GM21619 (cell line): Measurements from ENCODE around the gene RMND1.
"Not testable (repeated sequence)": the region's sequence is repeated elsewhere in the genome, so short reads cannot be mapped to it uniquely, and the experiment has no call there.

Experiments used
- ATAC-seq: cut with Tn5 transposase; IDR thresholded peaks from one replicate; pipeline ENCODE4 v1.9.1; 2021; ENCODE audit not compliant: unreplicated experiment

Gene RMND1

GRCh38 chr6:151451950-151452749, at the start of gene RMND1:
Gene RMND1, minus strand, starts transcription at chr6:151452126. Its CDS starts 6,315 bp downstream, at chr6:151445811.
- ATAC-seq, result peak; percentile 96

- ATAC-seq, result no peak
Observed at GRCh38 chr6:151499551-151499950, 47.6 kb upstream of the RMND1 start.

GRCh38 chr6:151498327-151498726, 46.4 kb upstream of the RMND1 start:
- peak; percentile 73 for ATAC-seq

GRCh38 chr6:151497905-151498304, 46.0 kb upstream of the RMND1 start:
- peak; percentile 18 for ATAC-seq

- ATAC-seq, result no peak
Observed at GRCh38 chr6:151495380-151495779, 43.5 kb upstream of the RMND1 start.

DNA sequence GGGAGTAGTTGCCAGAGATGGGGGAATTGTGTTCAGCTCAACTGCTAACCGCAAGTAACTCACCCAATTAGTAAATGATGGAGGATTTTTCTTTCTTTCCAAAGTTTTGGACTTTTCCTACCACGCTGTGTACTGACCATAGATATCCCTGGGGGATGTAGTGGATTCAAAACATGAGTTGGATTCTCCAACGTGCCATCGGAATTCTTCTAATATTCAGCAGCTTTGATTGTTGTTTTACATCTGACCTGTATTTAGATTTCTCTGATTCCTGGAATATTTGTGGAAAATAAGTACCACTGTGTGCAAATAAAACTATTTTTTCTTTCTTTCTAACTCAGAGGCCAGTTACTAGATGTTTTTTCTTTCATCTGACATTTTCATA, 43.0 kb upstream of the RMND1 start:
- ATAC-seq, result no peak

- ATAC-seq, result no peak
Observed at GRCh38 chr6:151494235-151494935, 42.5 kb upstream of the RMND1 start.

- no peak for ATAC-seq
Observed at GRCh38 chr6:151493804-151494234, 41.9 kb upstream of the RMND1 start, which contains the start of gene CCDC170. Gene CCDC170, plus strand, starts transcription at chr6:151494017. Its CDS starts 112 bp downstream, at chr6:151494129.

DNA sequence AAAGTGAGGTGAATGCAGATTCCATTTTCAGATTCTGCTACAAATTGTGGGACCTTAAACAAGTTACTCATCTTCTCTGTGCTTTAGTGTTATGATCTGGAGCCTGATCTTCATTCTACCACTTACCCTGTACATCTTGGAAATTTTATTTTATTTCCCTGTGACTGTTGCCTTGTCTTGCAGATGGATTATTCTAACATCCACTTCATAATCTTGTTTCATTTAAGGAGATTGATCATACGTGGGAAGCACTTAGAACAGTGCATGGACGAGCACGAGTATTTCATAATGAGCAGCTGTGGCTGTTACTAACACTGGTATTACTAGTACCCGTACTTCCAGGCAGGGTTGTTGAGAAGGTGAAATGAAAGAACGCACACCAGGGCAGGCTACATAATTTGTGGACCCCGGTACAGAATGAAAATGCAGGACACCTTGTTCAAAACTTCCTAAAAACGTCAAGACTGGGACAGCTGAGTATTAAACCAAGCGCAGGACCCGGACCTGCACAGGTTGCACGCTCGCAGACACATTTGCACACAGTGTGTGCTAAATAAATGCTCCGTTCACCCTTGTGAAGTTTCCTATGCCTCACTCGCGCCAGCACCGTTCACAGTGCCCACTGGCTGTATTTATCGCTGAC, 41.4 kb upstream of the RMND1 start:
- ATAC-seq, result no peak

DNA sequence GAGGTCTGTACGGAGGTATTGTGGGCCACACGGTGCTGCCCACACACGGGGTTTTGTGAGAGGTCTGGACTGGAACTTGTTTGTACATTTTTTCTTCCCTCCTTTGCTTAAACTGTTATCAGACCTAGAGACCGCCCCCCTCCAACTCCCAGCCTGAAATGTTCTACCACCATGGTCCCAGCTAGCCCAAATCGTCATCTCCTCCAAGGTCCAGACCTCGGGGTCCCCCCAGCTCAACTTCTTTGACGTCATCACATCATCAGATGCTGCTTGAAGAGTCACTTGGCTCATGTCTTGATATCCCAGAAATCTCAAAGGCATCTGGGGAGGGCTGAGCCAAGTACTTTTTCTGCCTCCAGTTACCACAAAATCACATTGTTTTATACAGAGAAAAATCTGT, 39.1 kb upstream of the RMND1 start:
- ATAC-seq, result no peak

DNA sequence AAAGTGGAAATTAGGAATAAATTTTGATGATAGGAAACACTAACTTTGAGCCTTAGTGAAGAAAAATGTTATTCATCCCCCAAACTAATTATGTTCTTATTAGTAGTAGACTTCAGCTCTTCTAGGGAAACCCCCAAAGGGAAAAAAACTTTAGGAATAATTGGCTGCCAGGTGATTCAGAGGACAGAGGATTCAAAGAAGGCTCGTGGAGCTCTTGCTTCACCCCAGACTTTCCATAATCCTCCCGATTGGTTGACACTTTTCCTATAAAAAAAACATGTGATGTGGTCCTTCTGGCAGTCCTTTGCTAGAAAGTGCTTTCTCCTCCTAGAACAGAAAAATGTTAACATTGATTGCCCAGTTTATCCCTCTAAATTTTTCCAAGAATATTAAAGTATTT, 36.3 kb upstream of the RMND1 start:
- ATAC-seq, result no peak

DNA sequence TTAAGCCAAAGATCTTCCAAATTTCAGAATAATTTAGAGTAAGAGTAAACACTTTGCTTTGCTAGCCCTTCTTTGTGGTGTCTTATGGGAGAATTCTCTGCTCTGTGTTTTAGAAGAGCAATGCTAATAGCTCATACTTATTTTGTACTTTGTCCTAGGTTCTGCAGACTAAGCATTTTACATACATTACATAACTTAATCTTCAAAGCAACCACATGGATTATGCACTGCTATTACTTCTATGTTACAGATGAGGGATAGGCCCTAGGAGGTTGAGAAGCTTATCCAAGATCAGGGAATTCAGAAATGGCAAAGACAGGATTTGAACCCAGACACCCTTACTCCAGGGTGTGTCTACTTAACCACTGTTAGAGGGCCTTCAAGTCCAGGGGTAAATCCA, 32.1 kb upstream of the RMND1 start:
- no peak for ATAC-seq

DNA sequence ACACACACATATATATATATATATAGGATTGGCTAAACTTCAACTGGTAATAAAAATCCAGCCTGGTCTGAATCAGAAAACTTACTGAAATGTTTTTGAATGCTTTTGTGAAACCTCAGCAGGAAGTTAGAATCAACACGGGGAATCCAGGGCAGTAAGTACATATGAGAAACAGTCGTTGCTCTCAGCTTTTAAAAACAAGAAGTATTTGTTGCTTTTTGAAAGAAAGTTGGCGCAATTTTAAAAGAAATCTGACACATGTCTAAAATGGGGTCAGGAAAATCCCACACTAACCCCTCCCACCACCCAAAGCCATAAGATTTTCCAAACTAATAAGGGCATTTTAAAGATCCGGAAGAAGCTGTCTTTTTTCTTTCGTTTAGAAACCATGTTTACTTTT, 30.4 kb upstream of the RMND1 start:
- no peak for ATAC-seq

DNA sequence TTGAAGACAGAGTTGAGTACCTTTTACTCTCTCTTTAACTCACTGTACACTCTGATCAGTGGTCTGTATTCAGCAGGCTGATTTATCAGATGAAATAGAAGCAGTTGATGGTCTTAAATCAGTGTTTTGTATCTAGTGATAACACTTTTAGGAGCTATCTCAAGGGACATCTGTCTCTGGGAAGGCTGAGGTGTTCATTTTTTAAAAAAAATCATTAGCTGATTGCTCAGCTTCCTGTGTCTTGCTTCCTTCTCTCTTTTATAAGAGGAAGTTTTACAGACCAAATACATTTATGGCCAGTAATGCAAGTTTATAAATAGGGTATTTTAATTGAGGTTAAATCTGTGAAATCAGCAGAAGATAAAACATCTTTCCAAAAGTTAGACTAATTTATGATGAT, 29.9 kb upstream of the RMND1 start:
- ATAC-seq, result no peak

GRCh38 chr6:151478670-151479069, 26.7 kb upstream of the RMND1 start:
- no peak for ATAC-seq

- ATAC-seq, result no peak
Observed at GRCh38 chr6:151477726-151478125, 25.8 kb upstream of the RMND1 start.

- no peak for ATAC-seq
Observed at GRCh38 chr6:151475653-151476523, 24.0 kb upstream of the RMND1 start.

DNA sequence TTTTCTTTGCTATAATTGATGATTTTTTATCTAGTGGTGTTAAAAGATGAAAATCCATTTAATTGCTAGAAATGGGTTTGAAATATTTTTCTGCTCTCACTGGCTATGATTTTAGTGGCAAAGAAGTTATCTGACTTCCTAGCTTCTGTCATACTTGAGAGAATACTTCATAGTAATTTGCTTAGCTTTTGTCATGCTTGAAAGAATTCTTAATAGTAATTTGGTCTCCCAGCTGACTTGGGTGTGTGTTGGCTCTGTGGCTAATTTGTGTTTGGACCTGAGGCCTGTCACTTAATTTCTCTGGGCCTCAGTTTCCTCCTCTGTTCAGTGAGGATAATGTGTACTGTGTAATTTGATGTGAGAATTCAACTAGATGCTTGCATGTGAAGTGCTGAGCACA, 12.8 kb upstream of the RMND1 start:
- no peak for ATAC-seq

DNA sequence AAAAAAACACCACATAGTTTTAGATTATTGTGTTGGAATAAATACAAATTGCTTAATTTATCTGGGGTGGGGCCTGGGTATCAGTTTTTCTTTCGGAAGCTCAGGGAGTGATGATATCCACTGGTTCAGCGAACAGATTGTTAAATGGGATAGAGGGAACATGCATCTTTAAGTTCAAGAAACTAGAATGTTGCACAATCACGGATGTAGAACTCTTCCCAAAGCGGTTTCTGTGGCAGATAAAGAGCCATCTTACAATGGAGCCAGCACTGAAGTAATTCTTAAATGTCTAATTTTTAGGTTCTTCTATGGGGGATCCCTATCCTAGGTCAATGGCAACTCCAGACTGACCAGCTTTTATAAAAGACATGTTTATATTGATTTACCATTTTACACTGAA, 9.7 kb upstream of the RMND1 start:
- ATAC-seq, result no peak

DNA sequence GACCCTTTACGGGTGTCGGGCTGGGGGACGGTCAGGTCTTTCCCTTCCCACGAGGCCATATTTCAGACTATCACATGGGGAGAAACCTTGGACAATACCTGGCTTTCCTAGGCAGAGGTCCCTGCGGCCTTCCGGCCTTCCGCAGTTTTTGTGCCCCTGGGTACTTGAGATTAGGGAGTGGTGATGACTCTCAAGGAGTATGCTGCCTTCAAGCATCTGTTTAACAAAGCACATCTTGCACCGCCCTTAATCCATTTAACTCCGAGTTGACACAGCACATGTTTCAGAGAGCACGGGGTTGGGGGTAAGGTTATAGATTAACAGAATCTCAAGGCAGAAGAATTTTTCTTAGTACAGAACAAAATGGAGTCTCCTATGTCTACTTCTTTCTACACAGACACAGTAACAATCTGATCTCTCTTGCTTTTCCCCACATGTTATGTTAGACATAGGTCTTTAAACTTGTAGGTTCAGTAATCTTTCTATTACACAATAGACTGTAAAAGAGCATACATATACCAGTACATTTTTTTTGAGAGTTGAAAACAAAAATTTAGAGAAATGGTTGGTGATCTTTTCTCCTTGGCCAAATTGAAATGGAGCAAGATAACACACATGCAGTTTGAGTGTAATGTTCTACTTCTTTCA, 3.9 kb upstream of the RMND1 start:
- not testable (repeated sequence) for ATAC-seq
